Esophagus (tissue), 2 donors: ENCODE measurements around the gene PSAP. TPM values are rescaled to one million over a fixed set of nuclear protein-coding genes. Genes with fewer than 3 reads are reported as not detected.
"Not testable (repeated sequence)": the region's sequence is repeated elsewhere in the genome, so short reads cannot be mapped to it uniquely, and the experiment has no call there.

Experiments
- H3K27ac ChIP-seq, 2 donors: one replicate each; pipeline ENCODE4 v1.5.1; 2013; ENCODE audit warnings: low read depth in 2 of 2, mild to moderate bottlenecking in 2 of 2, inconsistent platforms in 1 of 2, low read length in 1 of 2, moderate library complexity in 1 of 2
- H3K27me3 ChIP-seq, 2 donors: one replicate each; pipeline ENCODE4 v1.6.1; 2013; ENCODE audit warnings: low read length in 2 of 2, control low read depth in 1 of 2, mild to moderate bottlenecking in 1 of 2; ENCODE audit not compliant: insufficient read depth in 2 of 2, control insufficient read depth in 1 of 2
- H3K36me3 ChIP-seq, 2 donors: one replicate each; pipeline ENCODE4 v1.6.1; 2013; ENCODE audit warnings: low read length in 1 of 2; ENCODE audit not compliant: control insufficient read depth in 2 of 2, insufficient read depth in 2 of 2
- H3K4me1 ChIP-seq, 2 donors: one replicate each; pipeline ENCODE4 v1.6.1; 2013; ENCODE audit warnings: low read length in 1 of 2; ENCODE audit not compliant: control insufficient read depth in 2 of 2, insufficient read depth in 2 of 2
- H3K4me3 ChIP-seq, 2 donors: one replicate each; pipeline ENCODE4 v1.5.1; 2013; ENCODE audit warnings: low read length in 2 of 2, mild to moderate bottlenecking in 2 of 2, low read depth in 1 of 2, moderate library complexity in 1 of 2
- H3K9me3 ChIP-seq, 2 donors: one replicate each; pipeline ENCODE4 v1.6.1; 2013; ENCODE audit warnings: mild to moderate bottlenecking in 2 of 2, low read depth in 1 of 2, low read length in 1 of 2, moderate library complexity in 1 of 2; ENCODE audit not compliant: control insufficient read depth in 2 of 2, insufficient read depth in 1 of 2
- WGBS, 2 donors: extraction: QIAGEN DNeasy Blood & Tissue Kit; methylation state at CpG; one replicate each; pipeline ENCODE4 v1.1.7; 2013; 5-methylcytosine and 5-hydroxymethylcytosine counted together
- polyA plus RNA-seq, 2 donors: library from polyadenylated mRNA; stranded (reverse); fragments of 200-250 nt; gene quantifications; one replicate each; pipeline ENCODE4 v1.2.3, GENCODE V29; 2013
- donor health status: healthy with polysubstance abuse.
- donor health status: Bipolar disorder and iron deficiency.

The PSAP gene
- polyA plus RNA-seq, 2 donors, result 157 to 241 TPM

DNA sequence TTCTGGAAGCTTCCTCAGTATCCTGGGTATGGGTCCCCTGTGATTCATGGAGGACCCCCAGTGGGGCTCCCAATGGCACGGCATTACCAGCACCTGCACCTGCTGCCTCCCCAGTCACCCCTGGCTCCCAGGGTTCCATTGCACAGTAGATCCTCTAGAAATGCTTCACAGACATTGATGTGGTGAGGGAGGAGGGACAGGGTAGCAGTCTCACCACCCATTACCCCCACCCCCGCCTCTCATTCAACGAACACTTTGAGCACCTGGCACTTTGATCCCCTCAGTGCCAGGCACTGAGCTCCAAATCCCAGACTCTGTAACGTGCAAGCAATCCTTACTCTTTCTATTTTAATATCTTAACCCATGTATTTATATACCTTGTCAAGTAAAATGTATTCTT is 26.8 kb upstream of the PSAP start:
- Histone ChIP-seq H3K4me1 (peaks cover 0 to 2% of the 10 kb centered on the region in 2 donors), H3K36me3 (no peaks in the 10 kb centered on the region), H3K4me3 (no peak overlapping the region), H3K27me3 (no peaks in the 10 kb centered on the region), H3K27ac (peak overlapping the region in 1 of 2 donors; percentile 4), H3K9me3 (no peaks in the 10 kb centered on the region)
- WGBS, 2 donors, result 67% methylated on average over 4 of the region's 4 CpGs

DNA sequence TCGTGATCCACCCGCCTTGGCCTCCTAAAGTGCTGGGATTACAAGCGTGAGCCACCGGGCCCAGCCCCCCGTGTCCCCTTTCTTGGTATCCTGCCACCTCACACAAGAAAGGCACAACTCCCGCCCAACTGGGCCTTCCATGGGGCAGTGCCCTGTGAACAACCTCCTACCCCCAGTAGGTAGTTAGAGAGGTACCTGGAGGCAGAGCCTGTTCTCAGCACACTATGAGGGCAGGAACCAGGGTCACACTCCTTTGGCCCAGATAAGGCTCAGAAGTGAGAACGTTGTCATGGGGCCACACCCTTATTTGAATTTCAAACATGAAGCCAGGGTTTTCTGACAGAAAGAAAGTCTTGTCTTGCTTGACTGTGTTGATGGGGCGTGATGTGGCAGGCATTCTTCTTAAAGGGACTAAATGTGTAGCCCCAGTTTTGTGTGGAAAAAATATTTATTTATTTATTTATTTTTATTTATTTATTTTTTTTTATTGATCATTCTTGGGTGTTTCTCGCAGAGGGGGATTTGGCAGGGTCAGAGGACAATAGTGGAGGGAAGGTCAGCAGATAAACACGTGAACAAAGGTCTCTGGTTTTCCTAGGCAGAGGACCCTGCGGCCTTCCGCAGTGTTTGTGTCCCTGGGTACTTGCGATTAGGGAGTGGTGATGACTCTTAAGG is 23.8 kb upstream of the PSAP start:
- WGBS, 2 donors, result 77 to 80% methylated on average over 13 of the region's 13 CpGs
- H3K4me3 ChIP-seq, H3K36me3 ChIP-seq, H3K4me1 ChIP-seq, H3K27me3 ChIP-seq, H3K9me3 ChIP-seq: not testable (repeated sequence)
- peak overlapping the region; percentile 33 to 71 for H3K27ac ChIP-seq

DNA sequence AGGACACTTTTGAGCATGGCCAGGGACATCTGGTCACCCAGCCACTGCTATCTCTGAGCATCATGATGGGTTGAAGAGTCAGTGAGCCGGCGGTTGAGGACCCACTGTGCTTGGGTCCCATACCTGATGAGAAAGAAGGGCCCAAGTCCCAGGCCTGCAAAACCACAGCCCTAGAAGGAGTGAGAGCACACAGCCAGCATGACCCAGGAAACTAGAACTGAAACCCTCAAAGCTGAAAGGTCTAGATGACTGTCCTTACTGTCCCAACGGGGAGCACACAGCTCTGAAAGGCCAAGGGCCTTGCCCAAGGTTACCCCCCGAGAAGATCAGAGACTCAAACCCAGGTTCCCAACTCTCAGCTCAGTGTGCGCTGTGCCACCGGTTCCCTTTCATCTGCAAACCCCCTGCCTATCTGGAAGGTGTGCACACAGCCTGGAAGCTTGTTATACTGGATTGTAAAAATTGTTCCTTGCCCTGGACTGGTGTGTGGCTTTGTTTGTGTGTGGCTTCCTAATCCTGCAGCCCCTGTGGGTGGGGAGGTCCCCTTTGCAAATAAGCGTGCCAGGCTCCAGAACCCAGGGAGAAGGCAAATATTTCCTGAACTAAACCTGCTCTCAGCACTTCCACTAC is 22.6 kb upstream of the PSAP start:
- H3K4me1 ChIP-seq, result peaks cover 0 to 2% of the 10 kb centered on the region in 2 donors
- no peaks in the 10 kb centered on the region for H3K36me3 ChIP-seq
- H3K4me3 ChIP-seq, result no peak overlapping the region
- H3K27me3 ChIP-seq, result no peaks in the 10 kb centered on the region
- no peaks in the 10 kb centered on the region for H3K9me3 ChIP-seq
- WGBS, 2 donors, result 87 to 88% methylated on average over 7 of the region's 7 CpGs
- no peak overlapping the region for H3K27ac ChIP-seq

DNA sequence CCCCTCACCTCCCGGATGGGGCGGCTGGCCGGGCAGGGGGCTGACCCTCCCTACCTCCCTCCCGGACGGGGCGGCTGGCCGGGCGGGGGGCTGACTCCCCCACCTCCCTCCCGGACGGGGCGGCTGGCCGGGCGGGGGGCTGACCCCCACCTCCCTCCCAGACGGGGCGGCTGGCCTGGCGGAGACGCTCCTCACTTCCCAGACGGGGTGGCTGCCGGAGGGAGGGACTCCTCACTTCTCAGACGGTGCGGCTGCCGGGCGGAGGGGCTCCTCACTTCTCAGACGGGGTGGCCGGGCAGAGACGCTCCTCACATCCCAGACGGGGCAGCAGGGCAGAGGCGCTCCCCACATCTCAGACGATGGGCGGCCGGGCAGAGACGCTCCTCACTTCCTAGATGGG is 18.6 kb upstream of the PSAP start:
- not testable (repeated sequence) for H3K27ac ChIP-seq, H3K36me3 ChIP-seq, H3K4me3 ChIP-seq, H3K9me3 ChIP-seq, H3K27me3 ChIP-seq, H3K4me1 ChIP-seq
- WGBS, 2 donors, result 88 to 94% methylated on average over 13 to 32 of the region's 32 CpGs

DNA sequence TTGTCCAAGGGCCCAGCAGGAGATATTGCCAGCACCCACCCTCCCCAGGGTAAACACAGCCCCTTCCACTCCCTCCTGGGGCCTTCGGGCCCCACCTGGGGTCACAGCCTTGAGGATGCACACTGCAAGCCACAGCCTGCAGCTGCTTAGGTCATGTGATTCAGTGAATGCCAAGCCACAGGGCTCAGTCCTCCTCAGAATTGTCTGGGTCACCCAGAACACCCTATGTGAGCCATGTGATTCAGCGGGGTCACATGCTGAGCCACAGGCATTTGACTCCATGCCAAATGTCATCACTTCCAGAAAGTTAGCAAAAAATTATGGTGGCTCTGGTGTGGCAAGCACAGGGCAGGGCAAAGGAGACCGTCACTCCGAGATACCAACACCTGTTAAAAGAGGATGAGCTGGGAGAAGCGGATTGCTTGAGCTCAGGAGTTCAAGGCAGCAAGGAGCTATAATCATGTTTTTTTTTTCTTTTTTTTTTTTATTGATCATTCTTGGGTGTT is 17.2 kb upstream of the PSAP start:
- Histone ChIP-seq H3K36me3 (no peaks in the 10 kb centered on the region), H3K4me3 (no peak overlapping the region), H3K9me3 (no peaks in the 10 kb centered on the region), H3K4me1 (peaks cover 0 to 4% of the 10 kb centered on the region in 2 donors), H3K27me3 (no peaks in the 10 kb centered on the region), H3K27ac (peak overlapping the region in 1 of 2 donors; percentile 56)
- WGBS, 2 donors, result 59 to 63% methylated on average over 5 of the region's 5 CpGs

DNA sequence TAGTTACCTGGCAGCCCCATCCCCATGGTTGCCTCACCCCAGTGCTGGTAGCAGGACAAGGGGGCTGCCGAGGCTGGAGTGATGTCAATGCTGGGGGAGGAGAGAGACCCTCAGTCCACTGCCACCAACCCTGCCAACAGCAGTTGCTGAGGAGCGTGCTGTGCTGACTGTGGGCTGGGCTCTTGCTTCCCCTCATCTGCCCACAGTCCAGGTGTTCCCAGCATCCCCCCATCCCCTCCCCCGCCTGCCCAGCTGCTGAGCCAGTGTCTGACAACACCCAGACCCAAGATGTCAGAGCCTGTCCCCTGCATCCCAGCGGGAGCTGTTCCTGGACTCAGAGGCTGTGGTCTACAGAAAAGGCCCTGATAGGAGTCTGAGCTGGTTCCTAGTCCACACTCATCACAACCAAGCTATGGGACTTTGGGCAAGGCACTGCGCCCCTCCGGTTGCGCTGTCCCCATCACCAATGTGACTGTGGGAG is 14.6 kb upstream of the PSAP start:
- H3K36me3 ChIP-seq, result no peaks in the 10 kb centered on the region
- H3K4me3 ChIP-seq, result no peak overlapping the region
- no peaks in the 10 kb centered on the region for H3K27me3 ChIP-seq
- no peak overlapping the region for H3K27ac ChIP-seq
- peaks cover 0 to 4% of the 10 kb centered on the region in 2 donors for H3K4me1 ChIP-seq
- WGBS, 2 donors, result 84 to 91% methylated on average over 7 of the region's 7 CpGs
- H3K9me3 ChIP-seq, result no peaks in the 10 kb centered on the region

DNA sequence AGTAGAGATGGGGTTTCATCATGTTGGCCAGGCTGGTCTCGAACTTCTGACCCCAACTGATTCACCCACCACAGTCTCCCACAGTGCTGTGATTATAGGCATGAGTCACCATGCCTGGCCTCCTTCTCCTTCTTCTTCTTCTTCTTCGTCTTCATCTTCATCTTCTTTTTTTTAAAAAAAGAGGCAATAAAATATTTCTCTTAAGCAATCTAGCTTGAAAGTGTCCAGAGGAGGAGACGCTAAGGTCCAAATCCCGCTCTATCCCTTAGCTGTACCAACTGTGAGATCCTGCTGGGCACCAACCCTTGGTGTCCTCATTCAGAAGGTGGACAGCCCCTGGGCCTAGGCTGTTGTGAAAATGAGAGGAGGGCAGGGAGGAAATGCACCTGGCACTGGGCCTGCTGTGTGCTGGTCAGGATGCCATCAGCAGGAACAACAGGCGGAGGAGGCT is 13.9 kb upstream of the PSAP start:
- no peaks in the 10 kb centered on the region for H3K36me3 ChIP-seq
- no peaks in the 10 kb centered on the region for H3K9me3 ChIP-seq
- no peaks in the 10 kb centered on the region for H3K27me3 ChIP-seq
- H3K4me3 ChIP-seq, result no peak overlapping the region
- WGBS, 2 donors, result 68 to 70% methylated on average over 5 of the region's 5 CpGs
- H3K4me1 ChIP-seq, result peaks cover 0 to 6% of the 10 kb centered on the region in 2 donors
- no peak overlapping the region for H3K27ac ChIP-seq

DNA sequence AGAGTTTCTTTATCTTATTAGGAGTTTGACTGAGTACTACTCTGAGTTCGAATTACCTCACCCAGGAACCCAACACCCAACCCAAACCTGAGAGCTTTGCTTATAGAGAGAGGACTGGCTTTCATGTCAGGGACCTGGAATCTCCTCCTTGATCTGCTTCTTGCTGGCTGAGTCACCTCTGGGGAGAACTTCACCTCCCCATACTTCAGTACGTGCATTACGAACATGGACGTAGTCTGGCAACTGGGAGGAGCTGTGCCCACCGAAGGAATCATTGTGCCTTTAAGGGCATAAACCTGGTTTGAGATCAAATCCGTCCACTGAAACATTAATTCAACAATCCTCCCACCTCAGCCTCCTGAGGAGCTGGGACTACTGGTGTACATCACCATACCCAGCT is 12.2 kb upstream of the PSAP start:
- H3K4me3 ChIP-seq, result no peak overlapping the region
- WGBS, 2 donors, result 90 to 95% methylated on average over 6 of the region's 6 CpGs
- no peak overlapping the region for H3K27ac ChIP-seq
- H3K9me3 ChIP-seq, result no peaks in the 10 kb centered on the region
- H3K27me3 ChIP-seq, result no peaks in the 10 kb centered on the region
- peaks cover 0 to 6% of the 10 kb centered on the region in 2 donors for H3K4me1 ChIP-seq
- no peaks in the 10 kb centered on the region for H3K36me3 ChIP-seq

DNA sequence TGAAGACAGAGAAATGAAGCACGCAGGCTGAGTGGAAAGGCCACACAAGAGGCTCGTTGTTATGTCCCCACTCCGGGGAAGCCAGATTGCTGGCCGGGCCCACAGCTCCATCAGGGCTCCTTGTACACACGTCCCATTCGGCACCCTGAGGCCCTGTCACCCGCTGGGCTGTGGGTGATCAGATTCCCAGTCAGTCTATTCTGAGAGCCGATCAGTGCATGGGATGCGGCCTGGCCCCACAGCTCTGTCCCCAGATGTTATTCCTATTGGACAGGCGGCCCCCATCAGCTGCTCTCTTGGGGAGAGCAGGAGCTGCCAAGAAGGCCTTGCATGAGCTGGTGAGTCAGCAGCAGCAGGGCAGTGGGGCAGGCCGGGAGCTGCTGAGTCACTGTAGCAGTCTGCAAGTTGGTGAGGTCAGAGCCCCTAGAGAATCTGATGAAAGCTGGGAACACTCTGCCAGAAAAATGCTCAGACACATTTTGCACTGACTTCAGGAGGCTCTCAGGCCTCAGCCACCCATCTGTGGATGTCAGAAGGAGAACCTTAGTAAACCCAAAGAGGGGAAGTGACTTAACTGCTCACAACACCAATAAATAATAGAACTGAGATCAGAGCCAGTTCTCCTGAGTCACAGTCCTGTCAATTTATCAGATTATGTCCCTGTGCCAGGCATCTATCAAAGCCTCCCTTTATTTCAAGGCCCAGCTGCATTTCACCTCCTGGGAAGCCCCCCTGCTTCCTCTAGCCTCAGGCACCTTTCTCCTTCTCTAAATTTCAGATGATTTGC is 9.4 kb upstream of the PSAP start:
- Histone ChIP-seq H3K4me3 (no peak overlapping the region), H3K4me1 (peaks cover 0 to 4% of the 10 kb centered on the region in 2 donors), H3K36me3 (no peaks in the 10 kb centered on the region), H3K27ac (peak overlapping the region; percentile 79 to 88), H3K9me3 (no peaks in the 10 kb centered on the region), H3K27me3 (no peaks in the 10 kb centered on the region)
- 25 to 41% methylated on average over 11 of the region's 11 CpGs for WGBS, 2 donors
